ENCODE data around the gene ATP5F1E. TPM values are rescaled to one million over a fixed set of nuclear protein-coding genes. Genes with fewer than 3 reads are reported as not detected.
A peak's percentile ranks its signal among the peaks of the same experiment; 100 is the strongest.
"Not testable (repeated sequence)": the region's sequence is repeated elsewhere in the genome, so short reads cannot be mapped to it uniquely, and the experiment has no call there.

Gene ATP5F1E
- total RNA-seq, 1 donor from 2014 or later: 81.8 TPM

DNA sequence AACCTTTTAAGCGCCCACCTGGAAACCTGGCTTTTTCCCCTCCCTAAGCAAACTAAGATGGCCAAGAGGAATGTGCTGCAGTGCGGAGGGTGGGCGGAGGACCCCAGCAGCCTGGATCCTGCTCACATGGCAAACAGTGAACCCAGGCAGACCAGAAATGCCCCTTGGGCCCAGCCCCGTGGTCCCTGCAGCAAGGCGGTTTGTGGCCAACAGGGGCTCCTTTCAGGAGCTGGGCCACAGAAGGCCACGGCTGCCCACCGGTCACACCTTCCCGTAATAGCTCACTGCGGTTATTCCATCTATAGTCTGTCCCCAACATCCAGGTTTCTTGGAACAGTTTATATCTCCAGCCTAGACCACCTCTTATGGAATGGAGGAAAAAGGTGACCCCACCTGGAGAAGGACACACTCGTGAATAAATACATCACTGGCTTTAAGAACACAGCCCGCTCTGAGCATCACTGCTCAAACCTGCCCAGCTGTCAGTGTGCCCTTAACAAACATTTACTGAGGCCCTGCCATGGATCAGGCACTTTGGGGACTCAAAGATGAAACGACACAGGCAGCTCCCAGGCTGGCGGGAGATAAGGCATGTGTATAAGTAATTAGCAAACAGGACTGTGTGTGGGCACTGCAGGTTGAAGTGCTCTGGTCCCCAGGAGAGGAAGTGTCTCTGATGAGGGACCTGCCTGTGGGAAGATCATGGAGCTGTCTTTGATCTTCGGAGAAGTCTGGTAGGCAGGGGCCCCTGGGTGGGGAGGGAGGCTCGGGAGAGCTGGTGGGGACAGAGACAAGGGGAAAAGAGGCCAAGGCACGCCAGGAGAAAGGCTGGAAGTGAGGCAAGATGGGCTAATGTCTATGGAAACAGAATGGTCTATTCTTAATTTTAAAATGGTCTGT, 16.1 kb downstream of the ATP5F1E start:
- Mint-ChIP-seq H3K27me3 (no peaks in the 10 kb centered on the region), H3K4me1 (ENCODE audit: unreplicated experiment) (peaks cover 54% of the 10 kb centered on the region), H3K36me3 (peaks cover 3% of the 10 kb centered on the region), H3K4me3 (peak overlapping the region; percentile 15), H3K9me3 (no peaks in the 10 kb centered on the region), H3K27ac (peak overlapping the region; percentile 64)
- peak; percentile 32 for DNase-seq (ENCODE audit: extremely low spot score, unreplicated experiment)
- TF ChIP-seq CTCF (conservative IDR thresholded peaks at IDR 0.05): no peak

DNA sequence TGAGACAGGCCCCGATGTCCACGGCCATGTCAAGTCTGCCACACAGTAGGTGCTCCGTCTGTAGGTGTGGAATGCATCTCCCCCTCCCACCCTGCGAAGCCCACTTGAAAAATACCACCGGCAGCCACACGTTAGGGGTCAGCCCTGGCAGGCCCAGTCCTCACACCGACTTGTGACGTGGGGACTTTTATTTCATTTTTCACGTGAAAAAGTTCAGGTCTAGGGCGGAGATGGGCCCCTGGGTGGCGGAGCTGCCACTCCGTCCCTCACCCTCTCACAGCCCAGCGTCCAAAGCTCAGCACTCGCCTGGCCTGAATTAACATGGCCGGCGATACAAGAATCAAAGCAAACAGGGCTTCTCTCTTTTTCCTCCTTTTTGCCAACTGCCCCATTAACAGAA, 16.7 kb downstream of the ATP5F1E start:
- H3K27me3 Mint-ChIP-seq: no peaks in the 10 kb centered on the region
- no peak for DNase-seq (ENCODE audit: extremely low spot score, unreplicated experiment)
- H3K4me3 Mint-ChIP-seq: no peak overlapping the region
- no peaks in the 10 kb centered on the region for H3K9me3 Mint-ChIP-seq
- H3K4me1 Mint-ChIP-seq (ENCODE audit: unreplicated experiment): peaks cover 54% of the 10 kb centered on the region
- H3K36me3 Mint-ChIP-seq: peaks cover 3% of the 10 kb centered on the region
- TF ChIP-seq CTCF (conservative IDR thresholded peaks at IDR 0.05): no peak
- H3K27ac Mint-ChIP-seq: no peak overlapping the region

GRCh38 chr20:59014680-59015389, 17.3 kb downstream of the ATP5F1E start:
- peak; percentile 16 for DNase-seq (ENCODE audit: extremely low spot score, unreplicated experiment)
- Mint-ChIP-seq H3K4me1 (ENCODE audit: unreplicated experiment) (peaks cover 56% of the 10 kb centered on the region), H3K27ac (no peak overlapping the region), H3K9me3 (no peaks in the 10 kb centered on the region), H3K27me3 (no peaks in the 10 kb centered on the region), H3K36me3 (peaks cover 3% of the 10 kb centered on the region), H3K4me3 (no peak overlapping the region)
- TF ChIP-seq CTCF (conservative IDR thresholded peaks at IDR 0.05): no peak

DNA sequence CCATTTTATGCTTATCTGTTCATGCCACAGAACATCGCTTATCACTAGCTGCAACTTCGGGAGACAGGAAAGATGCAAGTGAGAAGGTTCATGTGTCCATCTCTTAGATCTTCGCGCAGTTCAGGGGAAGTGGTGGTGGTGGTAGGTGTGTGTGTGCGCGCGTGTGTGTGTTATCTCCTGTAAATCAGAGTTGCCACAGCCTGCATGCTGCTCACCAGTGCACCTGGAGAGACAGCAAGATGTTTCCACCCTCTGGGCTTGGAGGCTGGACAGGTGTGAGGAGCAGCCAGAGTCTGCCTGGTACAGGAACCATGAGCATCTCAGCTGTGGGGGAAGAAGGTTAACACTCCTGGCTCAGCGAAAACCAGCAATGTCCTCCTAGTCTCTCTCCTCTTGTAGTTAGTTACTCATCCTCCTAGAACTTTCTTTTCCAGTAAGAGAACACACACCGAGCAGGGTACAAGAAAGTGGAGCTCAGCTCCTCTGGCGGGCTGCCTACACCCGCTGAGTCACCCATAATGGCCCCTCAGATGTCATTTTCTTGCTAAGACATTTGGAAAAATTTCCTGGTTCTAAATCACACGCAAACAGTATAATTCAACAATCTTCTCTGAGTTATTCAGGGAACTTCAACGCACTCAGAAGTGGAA, 18.1 kb downstream of the ATP5F1E start:
- Mint-ChIP-seq H3K4me1 (ENCODE audit: unreplicated experiment) (peaks cover 51% of the 10 kb centered on the region), H3K27ac (peak overlapping the region; percentile 13), H3K4me3 (no peak overlapping the region), H3K36me3 (no peaks in the 10 kb centered on the region), H3K9me3 (no peaks in the 10 kb centered on the region), H3K27me3 (no peaks in the 10 kb centered on the region)
- peak; percentile 36 for DNase-seq (ENCODE audit: extremely low spot score, unreplicated experiment)
- no peak for TF ChIP-seq CTCF (conservative IDR thresholded peaks at IDR 0.05)

DNA sequence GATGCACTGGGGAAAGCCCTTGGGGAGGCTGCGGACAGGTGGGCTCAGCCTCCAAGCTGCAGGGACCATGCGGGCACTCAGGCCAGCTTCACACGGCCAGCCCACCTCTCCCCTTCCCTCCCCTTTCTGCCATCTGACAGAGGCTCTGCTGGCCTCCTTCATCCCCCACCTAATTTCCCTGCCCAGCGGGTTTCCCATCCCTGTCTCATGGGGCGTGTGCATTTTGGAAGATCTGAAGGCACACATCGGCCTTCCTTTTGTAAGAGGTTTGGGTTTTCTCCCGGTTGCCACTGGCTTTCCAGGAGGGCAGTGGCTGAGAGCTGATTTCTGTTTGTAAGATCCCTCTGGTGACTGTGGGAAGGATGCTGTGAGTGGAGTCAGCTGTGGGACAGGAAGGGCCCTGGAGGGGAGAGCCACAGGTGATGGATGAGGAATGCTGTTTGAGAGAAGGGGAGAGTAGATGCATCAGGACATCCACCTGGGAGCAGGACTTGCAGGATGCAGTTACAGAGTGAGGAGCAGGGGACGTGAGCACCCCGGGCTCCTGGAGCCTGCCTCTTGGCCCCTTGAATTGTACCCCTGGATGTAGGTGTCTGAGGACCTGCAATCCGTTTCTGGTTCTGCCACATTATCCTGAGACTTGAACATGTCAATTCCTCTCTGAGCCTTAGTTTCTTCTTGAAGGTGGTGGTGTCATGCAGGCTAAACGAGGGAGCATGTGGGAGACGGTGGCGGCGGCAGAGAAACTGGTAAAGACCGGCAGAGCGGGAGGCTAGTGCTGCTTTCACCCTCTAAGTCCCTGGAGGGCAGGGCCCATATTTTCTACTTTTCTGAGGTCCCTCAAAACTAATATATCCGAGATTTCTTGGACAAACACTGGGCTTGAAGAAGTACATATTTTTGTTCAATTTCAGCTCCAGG, 18.8 kb downstream of the ATP5F1E start:
- TF ChIP-seq CTCF (conservative IDR thresholded peaks at IDR 0.05): no peak
- no peak for DNase-seq (ENCODE audit: extremely low spot score, unreplicated experiment)
- Mint-ChIP-seq H3K9me3 (no peaks in the 10 kb centered on the region), H3K36me3 (no peaks in the 10 kb centered on the region), H3K27me3 (no peaks in the 10 kb centered on the region), H3K4me3 (no peak overlapping the region), H3K27ac (no peak overlapping the region), H3K4me1 (ENCODE audit: unreplicated experiment) (peaks cover 49% of the 10 kb centered on the region)

- H3K36me3 Mint-ChIP-seq; H3K27ac Mint-ChIP-seq; H3K4me3 Mint-ChIP-seq; H3K27me3 Mint-ChIP-seq; H3K9me3 Mint-ChIP-seq; DNase-seq (ENCODE audit: extremely low spot score, unreplicated experiment): not testable (repeated sequence)
- H3K4me1 Mint-ChIP-seq (ENCODE audit: unreplicated experiment): peaks cover 46% of the 10 kb centered on the region
Measured at GRCh38 chr20:59011874-59012157, 20.3 kb downstream of the ATP5F1E start.

Measured in type B pancreatic cell (in vitro differentiated cells).